MV-4-11 (cell line): ENCODE measurements around the gene ATOH8.

ENCODE experiments used
- DNase-seq: peaks from one replicate; lab custom pipeline; 2025; lab: John Stamatoyannopoulos, UW

ATOH8 gene

GRCh38 chr2:85754313-85755095 lies 713 bp downstream of the ATOH8 start:
- peak; percentile 11 for DNase-seq

- no peak for DNase-seq
Measured at GRCh38 chr2:85755122-85756027, 1.6 kb downstream of the ATOH8 start.

- DNase-seq = no peak
Measured at GRCh38 chr2:85756195-85756594, 2.4 kb downstream of the ATOH8 start.

- no peak for DNase-seq
Measured at GRCh38 chr2:85756822-85757435, 3.1 kb downstream of the ATOH8 start.

GRCh38 chr2:85757860-85758259 lies 4.1 kb downstream of the ATOH8 start:
- DNase-seq = no peak

- DNase-seq = no peak
Measured at GRCh38 chr2:85758361-85759256, 4.8 kb downstream of the ATOH8 start.

- no peak for DNase-seq
Measured at GRCh38 chr2:85759257-85759613, 5.4 kb downstream of the ATOH8 start.

GRCh38 chr2:85760371-85760770 lies 6.6 kb downstream of the ATOH8 start:
- DNase-seq = no peak

GRCh38 chr2:85760872-85761271 lies 7.1 kb downstream of the ATOH8 start:
- no peak for DNase-seq

GRCh38 chr2:85761512-85761944 lies 7.7 kb downstream of the ATOH8 start:
- no peak for DNase-seq

GRCh38 chr2:85761946-85762345 lies 8.2 kb downstream of the ATOH8 start:
- DNase-seq = no peak

GRCh38 chr2:85763132-85763531 lies 9.3 kb downstream of the ATOH8 start:
- DNase-seq = no peak

- DNase-seq = no peak
Measured at GRCh38 chr2:85763831-85764230, 10.0 kb downstream of the ATOH8 start.

- DNase-seq = peak; percentile 49
Measured at GRCh38 chr2:85765081-85765731, 11.4 kb downstream of the ATOH8 start.

- DNase-seq = peak; percentile 21
Measured at GRCh38 chr2:85766229-85766628, 12.4 kb downstream of the ATOH8 start.

GRCh38 chr2:85767803-85768665 lies 14.2 kb downstream of the ATOH8 start:
- DNase-seq = no peak

- no peak for DNase-seq
Measured at GRCh38 chr2:85768713-85769112, 14.9 kb downstream of the ATOH8 start.

GRCh38 chr2:85769236-85769982 lies 15.6 kb downstream of the ATOH8 start:
- no peak for DNase-seq

GRCh38 chr2:85769983-85770362 lies 16.2 kb downstream of the ATOH8 start:
- DNase-seq = no peak
